HUDEP-2 (cell line): ENCODE measurements around the gene DTNB.
"Not testable (repeated sequence)": the region's sequence is repeated elsewhere in the genome, so short reads cannot be mapped to it uniquely, and the experiment has no call there.

Source experiments
- DNase-seq, 76 experiments: peaks; one replicate each; lab custom pipeline; 2025; ENCODE audit not compliant: unreplicated experiment in 76 of 76; lab: John Stamatoyannopoulos, UW

Gene DTNB

GRCh38 chr2:25426326-25426725, 247.1 kb downstream of the DTNB start:
- no peak for DNase-seq

- DNase-seq, result no peak
These were observed 248.8 kb downstream of the DTNB start for GRCh38 chr2:25424426-25425028.

DNA sequence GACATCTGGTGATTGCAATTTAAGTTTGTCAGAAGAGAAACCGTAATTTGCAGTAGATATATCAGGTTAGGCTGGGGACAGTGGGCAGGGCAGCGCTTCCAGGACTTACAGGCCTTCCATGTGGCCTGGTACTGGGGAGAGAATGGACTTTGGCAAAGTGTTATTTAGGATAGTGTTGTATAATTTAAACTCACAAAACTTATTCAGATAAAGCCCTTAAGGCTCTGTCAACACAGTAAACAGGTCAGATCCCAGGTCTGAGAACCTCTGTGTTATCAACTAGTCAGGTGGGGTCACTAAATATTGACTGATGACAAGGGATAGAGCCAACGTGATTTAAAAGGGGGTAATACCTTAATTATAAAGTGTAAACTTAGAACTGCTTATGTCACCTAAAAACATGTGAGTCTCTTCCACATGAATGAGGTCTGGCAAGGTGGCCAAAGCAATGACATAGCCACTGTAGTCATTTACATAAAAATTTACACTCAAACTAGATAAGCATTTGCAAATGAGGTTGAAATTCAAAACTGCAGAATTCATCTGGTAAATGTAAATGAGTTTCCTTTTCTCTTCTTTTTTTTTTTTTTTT, 251.5 kb downstream of the DTNB start:
- DNase-seq, result no peak

DNA sequence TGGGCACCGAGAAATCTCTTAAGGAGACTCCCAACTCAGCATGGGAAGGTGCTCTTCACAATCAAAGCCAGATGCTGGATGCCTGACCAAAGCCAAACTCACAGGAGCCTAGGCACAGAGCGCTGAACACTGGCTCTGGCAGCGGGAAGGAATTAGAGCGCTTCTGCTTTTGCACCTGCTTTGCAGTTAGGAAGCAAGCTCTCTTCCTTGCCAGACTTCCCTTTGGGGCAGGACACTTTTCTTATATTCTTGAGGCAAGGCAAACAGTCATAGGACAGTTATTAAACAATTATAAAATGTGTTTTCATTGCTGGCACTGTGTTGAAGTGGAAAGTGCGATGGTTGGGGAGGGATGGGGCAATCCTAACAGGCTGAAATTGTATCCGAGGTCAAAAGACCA, 252.1 kb downstream of the DTNB start:
- DNase-seq, result no peak

DNA sequence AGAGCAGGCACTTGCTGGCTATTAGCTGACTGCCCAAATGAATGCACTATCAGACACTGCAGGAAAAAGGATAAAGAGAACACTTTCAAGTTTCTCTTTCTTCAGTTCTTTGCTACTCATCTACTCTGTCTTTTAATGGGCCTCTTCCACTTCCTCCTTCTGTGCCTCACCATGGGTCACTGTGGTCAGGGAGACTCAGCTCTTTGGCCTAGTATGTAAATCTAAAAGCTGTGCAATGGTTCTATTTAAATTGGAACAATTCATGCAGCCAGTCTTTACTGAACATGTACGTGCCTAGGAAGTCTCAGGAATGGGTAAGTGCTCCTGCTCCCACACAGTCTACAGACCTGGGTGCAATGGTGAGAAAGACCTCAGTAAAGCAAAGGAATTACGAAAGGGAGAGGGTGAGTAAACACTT, 252.5 kb downstream of the DTNB start:
- DNase-seq, result no peak

DNA sequence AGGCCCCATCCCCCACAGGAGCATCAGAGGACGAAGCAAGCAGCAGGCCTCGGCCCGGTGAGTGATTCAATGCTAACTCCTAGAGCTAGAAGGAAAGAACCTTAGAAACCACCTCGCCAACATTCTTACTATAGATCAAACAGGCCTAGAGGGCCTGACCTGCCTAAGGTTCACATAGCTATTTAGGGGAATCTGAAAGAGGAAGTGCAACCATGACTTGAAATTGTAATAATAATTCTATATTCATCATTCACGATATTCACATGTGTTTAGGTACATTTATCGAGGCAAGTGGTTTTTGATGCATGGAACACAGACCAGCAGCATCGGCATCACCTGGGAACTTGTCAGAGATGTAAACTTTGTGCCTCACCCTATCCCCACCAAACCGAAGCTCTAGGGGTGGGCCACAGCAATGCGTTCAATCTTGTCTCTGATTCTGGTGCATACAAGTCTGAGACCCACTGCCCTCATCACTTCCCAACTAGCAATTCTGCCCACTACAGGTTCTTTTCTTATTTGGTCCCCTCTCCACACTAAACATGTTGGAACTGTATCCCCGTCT, 253.6 kb downstream of the DTNB start:
- DNase-seq, result no peak

- DNase-seq, result no peak
These were observed 254.3 kb downstream of the DTNB start for GRCh38 chr2:25418944-25419677.

GRCh38 chr2:25417715-25418369, 255.5 kb downstream of the DTNB start:
- no peak for DNase-seq

DNA sequence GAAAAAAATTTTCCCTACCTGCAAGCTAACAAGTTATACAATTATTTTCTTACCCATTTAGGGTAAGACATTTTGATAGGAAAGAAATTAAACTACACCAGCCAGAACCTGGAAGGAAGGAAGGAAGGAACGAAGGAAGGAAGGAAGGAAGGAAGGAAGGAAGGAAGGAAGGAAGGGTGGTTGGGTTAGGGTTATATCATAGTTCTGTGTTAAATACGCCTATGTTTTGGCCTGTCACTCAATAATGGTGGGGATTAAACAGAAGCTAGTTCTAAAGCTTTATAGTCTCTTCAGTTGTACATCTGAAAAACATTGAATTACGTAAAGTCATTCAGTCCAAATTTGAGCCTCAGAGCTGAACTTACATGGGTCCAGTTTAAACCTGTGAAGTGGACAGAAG, 256.7 kb downstream of the DTNB start:
- DNase-seq, result no peak

DNA sequence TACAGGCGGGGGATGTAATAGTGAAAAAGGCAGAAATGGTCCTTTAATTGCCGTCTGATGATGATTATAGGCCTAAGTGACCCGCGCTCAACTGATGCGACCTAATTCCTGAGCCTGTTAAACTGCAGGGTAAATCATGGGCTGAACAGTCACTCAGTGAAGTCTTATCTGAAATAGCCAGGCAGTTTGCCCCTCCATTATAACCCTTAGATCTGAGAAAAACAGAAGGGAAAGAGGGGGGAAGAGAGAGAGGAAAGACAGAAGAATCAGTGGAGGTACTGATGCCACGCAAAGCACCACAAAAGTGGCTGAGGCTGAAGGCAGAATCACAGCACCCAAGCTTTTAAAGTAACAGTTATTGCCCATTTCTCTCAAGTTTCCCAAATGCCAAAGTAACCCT, 258.6 kb downstream of the DTNB start:
- DNase-seq, result no peak

- not testable (repeated sequence) for DNase-seq
These were observed 260.0 kb downstream of the DTNB start for GRCh38 chr2:25413409-25413808.

DNA sequence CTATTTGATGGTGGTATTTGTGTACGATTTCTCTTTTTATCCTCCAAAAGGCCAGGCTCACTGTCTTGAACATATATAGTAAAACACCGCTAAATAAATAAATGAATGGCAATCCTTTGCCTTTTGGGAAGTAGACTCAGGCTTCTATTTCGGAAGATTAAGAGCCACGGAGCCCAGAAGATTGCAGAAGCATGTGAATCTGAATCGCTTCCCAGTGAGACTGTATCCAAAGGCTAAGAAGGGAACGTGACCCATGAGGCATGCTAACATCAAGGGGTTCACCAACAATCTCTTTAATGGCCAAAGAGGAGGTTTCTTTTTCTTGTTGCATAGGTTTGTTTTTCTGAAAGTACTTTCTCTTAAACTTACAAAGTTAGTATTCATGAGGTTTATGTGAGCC, 261.6 kb downstream of the DTNB start:
- DNase-seq, result no peak

DNA sequence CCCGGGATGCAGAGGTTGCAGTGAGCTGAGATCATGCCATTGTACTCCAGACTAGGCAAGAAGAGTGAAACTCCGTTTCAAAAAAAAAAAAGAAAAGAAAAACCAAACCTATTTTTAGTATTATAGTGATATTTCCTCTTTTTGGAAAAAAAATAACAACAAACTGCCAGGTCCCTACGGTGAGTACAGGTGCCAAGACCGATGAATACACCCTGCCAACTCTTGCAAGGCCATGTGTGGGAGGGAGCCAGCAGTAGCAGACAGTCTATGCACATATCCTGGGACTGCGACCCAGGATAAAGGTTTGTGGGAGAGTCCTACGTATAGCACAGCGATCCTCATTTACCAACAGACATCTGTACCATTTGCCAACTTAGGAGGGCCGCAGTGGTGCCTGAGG, 262.1 kb downstream of the DTNB start:
- no peak for DNase-seq

DNA sequence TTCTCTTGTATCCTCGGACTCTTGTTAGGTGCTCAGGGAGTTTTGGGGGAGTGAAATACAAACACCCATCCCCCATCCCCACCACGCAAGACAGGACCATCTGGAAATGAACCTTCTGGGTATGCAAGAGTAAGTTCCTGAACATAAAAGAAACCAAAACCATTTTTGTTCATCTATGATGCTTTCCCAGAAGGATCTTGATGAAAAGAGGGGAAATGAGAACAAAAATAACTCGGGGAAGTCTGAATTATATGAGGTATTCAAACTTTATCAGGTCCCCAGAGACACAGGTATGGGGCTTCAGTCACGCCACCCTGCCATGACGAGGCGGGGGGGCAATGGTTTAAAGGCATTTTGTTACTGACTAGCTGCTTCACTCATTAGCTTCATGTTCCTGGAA, 263.0 kb downstream of the DTNB start:
- DNase-seq, result no peak

GRCh38 chr2:25409468-25409867, 263.9 kb downstream of the DTNB start:
- no peak for DNase-seq

- DNase-seq, result no peak
These were observed 264.3 kb downstream of the DTNB start for GRCh38 chr2:25409044-25409443.

- DNase-seq, result peak in 1 of 76 experiments; percentile 4
These were observed 267.6 kb downstream of the DTNB start for GRCh38 chr2:25405611-25406295.

DNA sequence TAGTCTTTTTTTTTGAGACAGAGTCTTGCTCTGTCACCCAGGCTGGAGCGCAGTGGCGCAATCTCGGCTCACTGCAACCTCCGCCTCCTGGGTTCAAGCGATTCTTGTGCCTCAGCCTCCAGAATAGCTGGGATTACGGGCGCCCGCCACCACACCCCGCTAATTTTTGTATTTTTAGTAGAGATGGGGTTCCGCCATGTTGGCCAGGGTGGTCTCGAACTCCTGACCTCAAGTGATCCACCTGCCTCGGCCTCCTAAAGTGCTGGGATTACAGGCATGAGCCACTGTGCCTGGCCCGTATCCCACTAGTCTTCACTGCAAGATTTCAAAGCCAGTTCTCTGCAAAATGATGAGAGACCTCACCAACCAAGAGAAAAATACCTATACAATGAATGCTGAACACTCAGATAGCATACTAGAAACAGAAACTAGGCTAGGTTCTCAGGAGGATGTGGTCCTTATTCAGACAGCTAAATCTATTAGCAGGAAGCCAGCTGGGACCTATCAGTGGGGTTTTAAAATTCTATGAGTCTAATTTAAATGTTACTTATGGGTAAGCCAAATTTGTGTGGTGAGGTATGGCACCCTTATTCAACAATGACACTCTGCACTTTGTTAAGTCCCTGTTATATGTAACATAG, 270.1 kb downstream of the DTNB start:
- not testable (repeated sequence) for DNase-seq

- no peak for DNase-seq
These were observed 270.9 kb downstream of the DTNB start for GRCh38 chr2:25402477-25402876.

DNA sequence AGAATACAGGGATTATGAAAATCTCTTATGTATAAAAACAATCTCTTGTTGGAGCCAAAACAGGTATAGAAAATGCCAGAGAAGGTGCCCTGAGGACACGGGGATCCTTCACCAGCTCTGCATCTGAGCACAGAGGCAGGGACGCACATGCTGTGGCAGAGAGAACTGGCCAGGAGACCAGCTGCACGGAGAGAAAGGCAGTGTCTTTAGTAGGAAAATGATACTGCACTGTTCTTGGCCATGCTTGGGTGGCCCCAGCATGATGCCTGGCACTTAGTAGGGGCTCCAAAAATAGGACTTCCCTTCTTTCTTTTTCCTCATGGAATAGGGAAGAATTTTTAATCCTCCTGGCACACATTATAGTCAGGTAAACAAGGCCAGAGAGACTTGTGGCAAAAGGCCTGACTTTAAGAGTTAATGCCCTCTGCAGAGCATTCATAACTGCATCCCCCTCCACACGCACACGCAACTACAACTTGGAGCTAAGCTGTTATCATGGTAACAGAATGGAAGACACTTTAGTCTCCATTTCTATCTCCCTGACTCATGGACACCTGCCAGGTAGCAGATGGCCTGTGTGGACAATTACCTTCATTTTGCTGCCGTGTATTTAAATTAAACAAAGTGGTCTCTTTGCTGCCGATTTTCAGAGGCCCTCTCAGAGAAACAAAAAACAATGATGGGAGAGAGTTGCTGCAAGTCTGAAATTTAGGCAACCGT, 271.9 kb downstream of the DTNB start:
- DNase-seq, result no peak
